GM12878 (cell line): ENCODE data around the gene CDH1. TPM values are rescaled to one million over a fixed set of nuclear protein-coding genes. Genes with fewer than 3 reads are reported as not detected.

Experiments used
- ASH2L ChIP-seq: fragments of 300-600, 200-600 bp; sonication (generic); IDR thresholded peaks from 2 replicates; pipeline ENCODE4 v1.6.1; 2017; ENCODE audit warnings: low read depth, mild to moderate bottlenecking, borderline replicate concordance
- CBFB ChIP-seq: IDR thresholded peaks from 2 replicates; pipeline ENCODE4 v1.6.1; 2016; ENCODE audit warnings: antibody characterized with exemption, low read depth
- CBX3 ChIP-seq: fragments of 200-600 bp; sonication (generic); IDR thresholded peaks from 2 replicates; pipeline ENCODE4 v1.6.1; 2016; ENCODE audit warnings: low read depth, borderline replicate concordance
- CBX5 ChIP-seq: sonication (generic); IDR thresholded peaks from 2 replicates; pipeline ENCODE4 v1.6.1; 2016; ENCODE audit warnings: low read depth, moderate library complexity, mild to moderate bottlenecking, inconsistent platforms
- CEBPZ ChIP-seq: fragments of 150-350 bp; IDR thresholded peaks from 2 replicates; pipeline ENCODE4 v1.6.1; 2016; ENCODE audit warnings: low read depth, low read length
- CHD2 ChIP-seq: IDR thresholded peaks from 2 replicates; pipeline ENCODE4 v1.6.1; 2011; ENCODE audit warnings: low read depth, low read length, improper control_type of control experiment, borderline replicate concordance
- CREB1 ChIP-seq: IDR thresholded peaks from 2 replicates; pipeline ENCODE4 v1.6.1; 2012; ENCODE audit warnings: low read depth, mild to moderate bottlenecking, inconsistent platforms
- E2F8 ChIP-seq: fragments of 450-650 bp; IDR thresholded peaks from 2 replicates; pipeline ENCODE4 v1.6.1; 2018; ENCODE audit warnings: mild to moderate bottlenecking, low read depth, moderate library complexity; ENCODE audit not compliant: partially characterized antibody
- HDAC6 ChIP-seq: fragments of 200-600 bp; sonication (generic); IDR thresholded peaks from one replicate; pipeline ENCODE4 v1.8.0; 2017; ENCODE audit warnings: antibody characterized with exemption; ENCODE audit not compliant: unreplicated experiment
- IKZF2 ChIP-seq, 2 experiments: fragments of 450-650 bp; IDR thresholded peaks; 2 replicates each; pipeline ENCODE4 v1.6.1; 2017; ENCODE audit warnings: mild to moderate bottlenecking in 2 of 2, moderate library complexity in 2 of 2
- KAT2A ChIP-seq: conservative IDR thresholded peaks from 2 replicates; pipeline ENCODE4 v1.6.1; 2011; ENCODE audit warnings: low read depth, low read length; ENCODE audit not compliant: control insufficient read depth
- MAX ChIP-seq: IDR thresholded peaks from 2 replicates; pipeline ENCODE4 v1.6.1; 2012; ENCODE audit warnings: low read depth, low read length, improper control_type of control experiment
- MEF2A ChIP-seq: IDR thresholded peaks from 2 replicates; pipeline ENCODE4 v1.6.1; 2011; ENCODE audit warnings: low read depth, mild to moderate bottlenecking, low read length, moderate library complexity; ENCODE audit not compliant: insufficient read depth
- MXI1 ChIP-seq: fragments of 150-350 bp; IDR thresholded peaks from 2 replicates; pipeline ENCODE4 v1.6.1; 2011; ENCODE audit warnings: low read depth, mild to moderate bottlenecking, inconsistent platforms, low read length, improper control_type of control experiment
- MYB ChIP-seq: fragments of 150-350 bp; IDR thresholded peaks from 2 replicates; pipeline ENCODE4 v1.6.1; 2014; ENCODE audit warnings: mild to moderate bottlenecking, low read depth, low read length, borderline replicate concordance
- NFIC ChIP-seq: IDR thresholded peaks from 2 replicates; pipeline ENCODE4 v1.6.1; 2012; ENCODE audit warnings: low read depth, mild to moderate bottlenecking, inconsistent platforms, low read length, moderate library complexity
- NKRF ChIP-seq: fragments of 450-650 bp; conservative IDR thresholded peaks from 2 replicates; pipeline ENCODE4 v1.6.1; 2017; ENCODE audit warnings: mild to moderate bottlenecking, moderate library complexity
- NR2C1 ChIP-seq: fragments of 450-650 bp; IDR thresholded peaks from 2 replicates; pipeline ENCODE4 v1.6.1; 2017; ENCODE audit warnings: antibody characterized with exemption, mild to moderate bottlenecking, moderate library complexity
- SMAD1 ChIP-seq: fragments of 450-650 bp; IDR thresholded peaks from 2 replicates; pipeline ENCODE4 v1.6.1; 2018; ENCODE audit warnings: mild to moderate bottlenecking, low read depth; ENCODE audit not compliant: partially characterized antibody
- SREBF2 ChIP-seq: IDR thresholded peaks from 2 replicates; pipeline ENCODE4 v1.6.1; 2012; ENCODE audit warnings: mild to moderate bottlenecking, low read length
- STAT1 ChIP-seq: fragments of 450-650 bp; conservative IDR thresholded peaks from 2 replicates; pipeline ENCODE4 v1.6.1; 2014; ENCODE audit warnings: antibody characterized with exemption, mild to moderate bottlenecking
- ZZZ3 ChIP-seq: IDR thresholded peaks from 2 replicates; pipeline ENCODE4 v1.6.1; 2011; ENCODE audit warnings: low read depth; ENCODE audit not compliant: control insufficient read depth, insufficient read length
- polyA plus RNA-seq, 11 experiments: library from polyadenylated mRNA; depleted of rRNA in 4 of 11; unstranded in 6 of 11; stranded (reverse) in 5 of 11; fragments of >200 nt; fragmentation: Nextera tagmentation in 4 of 11; fragmentation: Illumina TruSeq in 1 of 11; extraction: Ambion mirVana in 4 of 11; extraction: Trizol in 1 of 11; gene quantifications; 1 replicate in 1 of 11; 2 replicates in 10 of 11; pipeline versions ENCODE4 v1.2.1 to v1.2.3, GENCODE V29; 2011 to 2016; ENCODE audit warnings: inconsistent platforms in 2 of 11, missing spikeins in 2 of 11, low read depth in 1 of 11
- total RNA-seq, 4 experiments: library from RNA; depleted of rRNA in 3 of 4; stranded (reverse); fragments of >200 nt in 3 of 4; fragmentation: Illumina TruSeq in 1 of 4; extraction: Trizol in 1 of 4; gene quantifications; 2 replicates each; pipeline versions ENCODE4 v1.2.1 to v1.2.3, GENCODE V29; 2013 to 2021

Gene CDH1
- total and polyA plus RNA-seq, 10 of the 15 experiments (the other 5 are each of a cell fraction or from before 2014, with no cell fraction given) = 2.2 to 30.6 (median 17.7) TPM

GRCh38 chr16:68719993-68720489, 17.1 kb upstream of the CDH1 start (continued):
- TF ChIP-seq MEF2A (0 out of 2 replicates have a peak, but pooled peaks have one; percentile 8), CBFB (no peak), CEBPZ (no peak), ASH2L (no peak), CBX5 (no peak), NFIC (peak; percentile 83), CBX3 (no peak), HDAC6 (no peak), E2F8 (no peak), IKZF2 (IDR thresholded peaks at IDR 0.05) (peak; percentile 87 to 89; a peak in 3 of 4 replicates), NKRF (no peak), CHD2 (no peak), MXI1 (no peak; the same call in 1 of the 2 replicates), SREBF2 (no peak), MAX (no peak), NR2C1 (no peak), SMAD1 (no peak), STAT1 (no peak), MYB (no peak), KAT2A (no peak), CREB1 (0 out of 2 replicates have a peak, but pooled peaks have one; percentile 32), ZZZ3 (no peak)
